H1 (cell line): ENCODE results near the gene MYLK3. TPM values are rescaled to one million over a fixed set of nuclear protein-coding genes. Genes with fewer than 3 reads are reported as not detected.

Experiments
- CTCF ChIA-PET: fragments of 300-600 bp; sonication (Branson Sonifier 250); formaldehyde crosslinking; loops from one replicate; lab custom pipeline; 2021; ENCODE audit not compliant: partially characterized antibody; lab: Charles Lee
- POLR2A ChIA-PET: fragments of 300-600 bp; sonication (Branson Sonifier 250); formaldehyde crosslinking; loops from one replicate; lab custom pipeline; 2021; ENCODE audit warnings: inconsistent platforms; ENCODE audit not compliant: partially characterized antibody; lab: Charles Lee
- DNase-seq, 2 experiments: peaks; one replicate each; pipeline versions ENCODE4 v3.0.0 to v3.0.0-alpha.2; 2010 to 2022; ENCODE audit warnings: low spot score in 2 of 2, low read depth in 1 of 2, mixed read lengths in 1 of 2
- FAIRE-seq: peaks from 2 replicates; lab custom pipeline; 2011; peaks lifted over from hg19 to GRCh38; lab: Jason Lieb, UNC
- H2AFZ ChIP-seq: 2 replicates; pipeline ENCODE4 v1.8.1; 2012; ENCODE audit warnings: low read length, inconsistent platforms
- H2AK5ac ChIP-seq: 2 replicates; pipeline ENCODE4 v1.6.1; 2013; ENCODE audit warnings: low read depth, low read length
- H2BK120ac ChIP-seq: replicated peaks from 2 replicates; pipeline ENCODE3; 2013; ENCODE audit warnings: low read depth, low read length, inconsistent platforms
- H2BK12ac ChIP-seq: 2 replicates; pipeline ENCODE4 v1.6.1; 2013; ENCODE audit warnings: low read depth, low read length
- H2BK15ac ChIP-seq: 2 replicates; pipeline ENCODE4 v1.6.1; 2013; ENCODE audit warnings: low read length
- H2BK20ac ChIP-seq: 2 replicates; pipeline ENCODE4 v1.6.1; 2013; ENCODE audit warnings: low read length
- H2BK5ac ChIP-seq: 2 replicates; pipeline ENCODE4 v1.6.1; 2013; ENCODE audit warnings: low read depth, low read length
- H3K14ac ChIP-seq: 2 replicates; pipeline ENCODE4 v1.6.1; 2013; ENCODE audit warnings: inconsistent platforms; ENCODE audit not compliant: insufficient read length
- H3K18ac ChIP-seq: 2 replicates; pipeline ENCODE4 v1.6.1; 2013; ENCODE audit warnings: low read length; ENCODE audit errors: extremely low read depth
- H3K23ac ChIP-seq: 2 replicates; pipeline ENCODE4 v1.6.1; 2013; ENCODE audit warnings: inconsistent platforms; ENCODE audit not compliant: insufficient read length
- H3K23me2 ChIP-seq: 2 replicates; pipeline ENCODE4 v1.6.1; 2013; ENCODE audit warnings: low read depth, low read length
- H3K27ac ChIP-seq: 2 replicates; pipeline ENCODE4 v1.6.1; 2011; ENCODE audit warnings: low read depth, low read length, inconsistent platforms
- H3K27me3 ChIP-seq, 4 experiments: replicated peaks in 1 of 4; 1 replicate in 1 of 4; 2 replicates in 3 of 4; pipeline versions ENCODE4 v1.6.1 to v1.8.1; 2011 to 2013; ENCODE audit warnings: low read length in 3 of 4, mild to moderate bottlenecking in 3 of 4, inconsistent platforms in 2 of 4, mixed read lengths in 2 of 4, moderate library complexity in 1 of 4; ENCODE audit not compliant: control insufficient read depth in 3 of 4, insufficient read depth in 3 of 4; ENCODE audit errors: extremely low read depth in 1 of 4
- H3K36me3 ChIP-seq, 4 experiments: 2 replicates each; pipeline versions ENCODE4 v1.6.1 to v1.8.1; 2011 to 2013; ENCODE audit warnings: mild to moderate bottlenecking in 4 of 4, low read length in 3 of 4, moderate library complexity in 2 of 4, control low read depth in 1 of 4, inconsistent platforms in 1 of 4; ENCODE audit not compliant: insufficient read depth in 4 of 4, control insufficient read depth in 2 of 4
- H3K4ac ChIP-seq: replicated peaks from 2 replicates; pipeline ENCODE3; 2013; ENCODE audit warnings: low read length, low read depth, mixed read lengths, inconsistent platforms; ENCODE audit not compliant: insufficient read length
- H3K4me1 ChIP-seq, 4 experiments: replicated peaks in 1 of 4; 1 replicate in 1 of 4; 2 replicates in 3 of 4; pipeline versions ENCODE4 v1.6.1 to v1.8.1; 2011 to 2013; ENCODE audit warnings: low read length in 3 of 4, inconsistent platforms in 2 of 4, mixed read lengths in 1 of 4; ENCODE audit not compliant: insufficient read depth in 4 of 4, control insufficient read depth in 3 of 4
- H3K4me2 ChIP-seq, 2 experiments: 2 replicates each; pipeline versions ENCODE4 v1.6.1 to v1.8.1; 2011 to 2013; ENCODE audit warnings: low read depth in 2 of 2, low read length in 2 of 2, control low read depth in 1 of 2, inconsistent platforms in 1 of 2, mild to moderate bottlenecking in 1 of 2; ENCODE audit not compliant: insufficient read depth in 1 of 2
- H3K4me3 ChIP-seq, 4 experiments: fragments of 200-600, 300-600 bp in 1 of 4; sonication (generic), shearing (Covaris generic), sonication (Bioruptor Twin) in 1 of 4; 2 replicates each; pipeline versions ENCODE4 v1.5.1 to v1.8.1; 2011 to 2016; ENCODE audit warnings: low read length in 4 of 4, low read depth in 3 of 4, control low read depth in 2 of 4, inconsistent platforms in 2 of 4, mild to moderate bottlenecking in 2 of 4, mixed read lengths in 1 of 4, moderate library complexity in 1 of 4; ENCODE audit not compliant: insufficient read depth in 2 of 4; ENCODE audit errors: extremely low read depth in 1 of 4
- H3K56ac ChIP-seq: replicated peaks from 2 replicates; pipeline ENCODE3; 2013; ENCODE audit warnings: low read depth, mild to moderate bottlenecking, mixed read lengths, low read length, inconsistent platforms; ENCODE audit not compliant: insufficient read length
- H3K79me1 ChIP-seq: 2 replicates; pipeline ENCODE4 v1.6.1; 2013; ENCODE audit warnings: low read depth, low read length, control low read depth
- H3K79me2 ChIP-seq, 2 experiments: 2 replicates each; pipeline versions ENCODE4 v1.6.1 to v1.8.1; 2012 to 2013; ENCODE audit warnings: low read length in 2 of 2, mild to moderate bottlenecking in 2 of 2, inconsistent platforms in 1 of 2; ENCODE audit not compliant: insufficient read depth in 2 of 2, control insufficient read depth in 1 of 2
- H3K9ac ChIP-seq, 4 experiments: replicated peaks in 1 of 4; 1 replicate in 1 of 4; 2 replicates in 3 of 4; pipeline versions ENCODE4 v1.6.1 to v1.8.1; 2011 to 2013; ENCODE audit warnings: low read depth in 3 of 4, low read length in 3 of 4, control low read depth in 2 of 4, mild to moderate bottlenecking in 2 of 4, moderate library complexity in 2 of 4, inconsistent platforms in 1 of 4; ENCODE audit errors: extremely low read depth in 1 of 4
- H3K9me3 ChIP-seq, 2 experiments: 2 replicates each; pipeline versions ENCODE4 v1.6.1 to v1.8.1; 2012 to 2013; ENCODE audit warnings: mild to moderate bottlenecking in 2 of 2, moderate library complexity in 2 of 2, control low read depth in 1 of 2, inconsistent platforms in 1 of 2, low read depth in 1 of 2, low read length in 1 of 2, mixed read lengths in 1 of 2; ENCODE audit not compliant: insufficient read depth in 2 of 2
- H4K20me1 ChIP-seq, 2 experiments: replicated peaks in 1 of 2; 2 replicates each; pipeline versions ENCODE3 to v1.8.1; 2011 to 2013; ENCODE audit warnings: inconsistent platforms in 2 of 2, low read length in 2 of 2, mild to moderate bottlenecking in 1 of 2; ENCODE audit not compliant: insufficient read depth in 2 of 2, control insufficient read depth in 1 of 2
- H4K5ac ChIP-seq: 2 replicates; pipeline ENCODE4 v1.6.1; 2013; ENCODE audit warnings: low read length, low read depth, mixed read lengths, inconsistent platforms; ENCODE audit not compliant: insufficient read length
- H4K8ac ChIP-seq: 2 replicates; pipeline ENCODE4 v1.8.0; 2013; ENCODE audit warnings: mild to moderate bottlenecking, moderate library complexity, low read length, inconsistent platforms; ENCODE audit not compliant: insufficient read depth; ENCODE audit errors: extremely low read depth
- H4K91ac ChIP-seq: replicated peaks from 2 replicates; pipeline ENCODE3; 2013; ENCODE audit warnings: low read length, mixed read lengths, inconsistent platforms; ENCODE audit not compliant: insufficient read length
- CEBPB ChIP-seq: IDR thresholded peaks from 2 replicates; pipeline ENCODE4 v1.6.1; 2012; ENCODE audit warnings: low read depth, low read length
- CHD1 ChIP-seq: IDR thresholded peaks from 2 replicates; pipeline ENCODE4 v1.6.1; 2012; ENCODE audit warnings: low read depth, low read length, improper control_type of control experiment
- CREB1 ChIP-seq: IDR thresholded peaks from 2 replicates; pipeline ENCODE4 v1.6.1; 2012; ENCODE audit warnings: inconsistent platforms
- GTF2F1 ChIP-seq: IDR thresholded peaks from 2 replicates; pipeline ENCODE4 v1.6.1; 2012; ENCODE audit warnings: low read depth, low read length, improper control_type of control experiment, borderline replicate concordance
- KDM4A ChIP-seq: IDR thresholded peaks from one replicate; pipeline ENCODE4 v1.7.1; 2012; ENCODE audit warnings: low read depth, mild to moderate bottlenecking, moderate library complexity, low read length, inconsistent platforms; ENCODE audit not compliant: severe bottlenecking
- KDM5A ChIP-seq: fragments of 200-600 bp; IDR thresholded peaks from 2 replicates; pipeline ENCODE4 v1.7.1; 2012; ENCODE audit warnings: mild to moderate bottlenecking, low read length, inconsistent platforms, mixed read lengths
- MAFK ChIP-seq: IDR thresholded peaks from 2 replicates; pipeline ENCODE4 v1.6.1; 2012; ENCODE audit warnings: low read depth, mild to moderate bottlenecking, improper control_type of control experiment, low read length
- MAX ChIP-seq: IDR thresholded peaks from 2 replicates; pipeline ENCODE4 v1.6.1; 2012; ENCODE audit warnings: inconsistent platforms
- POLR2AphosphoS5 ChIP-seq: IDR thresholded peaks from 2 replicates; pipeline ENCODE4 v1.6.1; 2011; ENCODE audit warnings: low read depth, low read length
- RNF2 ChIP-seq: fragments of 200-900, 300-1000 bp; sonication (generic); IDR thresholded peaks from 2 replicates; pipeline ENCODE4 v1.7.1; 2016; ENCODE audit warnings: borderline replicate concordance, low read depth, mild to moderate bottlenecking, antibody characterized with exemption, low read length; ENCODE audit not compliant: poor library complexity, severe bottlenecking; ENCODE audit errors: missing control alignments
- SAP30 ChIP-seq: fragments of 300-600 bp; sonication (generic); IDR thresholded peaks from 2 replicates; pipeline ENCODE4 v1.7.1; 2012; ENCODE audit warnings: low read length, moderate library complexity, mild to moderate bottlenecking, inconsistent platforms; ENCODE audit not compliant: insufficient read depth, insufficient replicate concordance
- SIRT6 ChIP-seq: IDR thresholded peaks from one replicate; pipeline ENCODE4 v1.7.1; 2012; ENCODE audit warnings: low read length, inconsistent platforms
- SIX5 ChIP-seq: IDR thresholded peaks from 2 replicates; pipeline ENCODE4 v1.6.1; 2011; ENCODE audit warnings: mild to moderate bottlenecking, low read depth, low read length
- SP4 ChIP-seq: IDR thresholded peaks from 2 replicates; pipeline ENCODE4 v1.6.1; 2012; ENCODE audit warnings: low read length, inconsistent platforms
- SRF ChIP-seq: IDR thresholded peaks from 2 replicates; pipeline ENCODE4 v1.6.1; 2011; ENCODE audit warnings: mild to moderate bottlenecking, low read depth, low read length, moderate library complexity
- WGBS, 2 experiments: shearing (Covaris generic) in 1 of 2; methylation state at CpG; one replicate each; pipeline versions ENCODE4 v1.1.6 to v1.1.7; 2013 to 2015; ENCODE audit warnings: low lambda C conversion rate in 2 of 2, mixed read lengths in 2 of 2, inconsistent platforms in 1 of 2, low coverage in 1 of 2, missing lambda C conversion rate in 1 of 2; ENCODE audit not compliant: insufficient replicate concordance in 2 of 2, insufficient coverage in 1 of 2, insufficient read length in 1 of 2; ENCODE audit errors: extremely low coverage in 1 of 2, missing lambda C conversion rate in 1 of 2; 5-methylcytosine and 5-hydroxymethylcytosine counted together
- polyA plus RNA-seq, 7 experiments: library from polyadenylated mRNA; depleted of rRNA in 3 of 7; stranded (reverse) in 5 of 7; unstranded in 2 of 7; fragments of >200 nt in 5 of 7; fragments of 200-250 nt in 2 of 7; gene quantifications; 1 replicate in 5 of 7; 2 replicates in 1 of 7; 4 replicates in 1 of 7; pipeline versions ENCODE4 v1.2.1 to v1.2.3, GENCODE V29; 2011 to 2013; ENCODE audit warnings: missing spikeins in 2 of 7, mixed read lengths in 2 of 7
- total RNA-seq: library from RNA; stranded (reverse); fragmentation: NEBNext Ultra II Directional; extraction: Animal tissue kit (Norgen Biotek cat#: 25700); gene quantifications from 2 replicates; pipeline ENCODE4 v1.2.1, GENCODE V29; 2021

The MYLK3 gene
- total and polyA plus RNA-seq, 2 of the 8 experiments (the other 6 are each of a cell fraction or from before 2014, with no cell fraction given): 0.14 to 0.35 TPM

GRCh38 chr16:46712911-46713310, 35.2 kb downstream of the MYLK3 start:
- Histone ChIP-seq H3K79me2 (no peaks in the 10 kb centered on the region), H3K4me3 (no peak overlapping the region), H2BK12ac (no peak overlapping the region), H4K20me1 (no peaks in the 10 kb centered on the region), H3K79me1 (no peaks in the 10 kb centered on the region), H2BK15ac (no peak overlapping the region), H3K9me3 (no peaks in the 10 kb centered on the region), H2AFZ (no peak overlapping the region), H3K4me1 (no peaks in the 10 kb centered on the region), H2BK5ac (no peak overlapping the region), H3K56ac (no peak overlapping the region), H4K91ac (no peak overlapping the region), H3K18ac (no peak overlapping the region), H3K36me3 (no peaks in the 10 kb centered on the region), H4K8ac (no peak overlapping the region), H2BK120ac (no peak overlapping the region), H2BK20ac (no peak overlapping the region), H3K27ac (no peak overlapping the region), H3K23me2 (no peaks in the 10 kb centered on the region), H3K14ac (no peak overlapping the region), H3K4ac (no peak overlapping the region), H2AK5ac (no peak overlapping the region), H4K5ac (no peak overlapping the region), H3K23ac (no peak overlapping the region), H3K9ac (no peak overlapping the region), H3K27me3 (no peaks in the 10 kb centered on the region), H3K4me2 (no peak overlapping the region)
- no peak for TF ChIP-seq CHD1
- no peak for TF ChIP-seq POLR2AphosphoS5
- no peak for TF ChIP-seq MAFK
- TF ChIP-seq SIRT6: no peak
- no peak for TF ChIP-seq KDM5A
- no peak for TF ChIP-seq MAX
- TF ChIP-seq SP4: no peak
- TF ChIP-seq CEBPB: no peak
- TF ChIP-seq SAP30: no peak
- TF ChIP-seq SRF: no peak
- no peak for TF ChIP-seq RNF2
- no peak for TF ChIP-seq SIX5
- no peak for TF ChIP-seq GTF2F1
- no peak for TF ChIP-seq CREB1
- TF ChIP-seq KDM4A: no peak
- CTCF ChIA-PET: interaction anchor here (1.1 to 1.7 kb wide), 2 partner anchors 14 to 88 kb away, joined by 3 to 4 read pairs; no protein-coding TSS in a partner anchor
- no peak for FAIRE-seq
- POLR2A ChIA-PET: no interaction called here
- no peak for DNase-seq
- WGBS, 2 experiments: 92% methylated on average over 3 of the region's 3 CpGs; no CpG with 5 or more reads in 1 of the 2 experiments
